Hepatocyte (in vitro differentiated cells): Measurements from ENCODE around the gene FNDC7. TPM values are rescaled to one million over a fixed set of nuclear protein-coding genes. Genes with fewer than 3 reads are reported as not detected.
"Not testable (repeated sequence)": the region's sequence is repeated elsewhere in the genome, so short reads cannot be mapped to it uniquely, and the experiment has no call there.

ENCODE experiments used
- DNase-seq: peaks from one replicate; pipeline ENCODE4 v3.0.0-alpha.2; 2016; ENCODE audit warnings: low spot score
- H2AFZ ChIP-seq: fragments of 200-600 bp; sonication (generic); 2 replicates; pipeline ENCODE4 v1.6.0; 2016; ENCODE audit warnings: antibody characterized with exemption, mild to moderate bottlenecking
- H3K27ac ChIP-seq: fragments of 200-600 bp; sonication (generic); 2 replicates; pipeline ENCODE4 v1.5.1; 2016; ENCODE audit warnings: mild to moderate bottlenecking
- H3K27me3 ChIP-seq: fragments of 200-600 bp; sonication (generic); 2 replicates; pipeline ENCODE4 v1.6.1; 2016
- H3K36me3 ChIP-seq: fragments of 200-600 bp; sonication (generic); replicated peaks from 2 replicates; pipeline ENCODE4 v1.5.1; 2016; ENCODE audit warnings: low read depth; ENCODE audit not compliant: insufficient read depth
- H3K4me1 ChIP-seq: fragments of 200-600 bp; sonication (generic); 2 replicates; pipeline ENCODE4 v1.5.1; 2016; ENCODE audit warnings: mild to moderate bottlenecking, moderate library complexity; ENCODE audit not compliant: insufficient read depth
- H3K4me2 ChIP-seq: fragments of 200-600 bp; sonication (generic); 2 replicates; pipeline ENCODE4 v1.6.0; 2016
- H3K4me3 ChIP-seq: fragments of 200-600 bp; sonication (generic); 2 replicates; pipeline ENCODE4 v1.5.1; 2016; ENCODE audit warnings: mild to moderate bottlenecking
- H3K79me2 ChIP-seq: fragments of 200-600 bp; sonication (generic); 2 replicates; pipeline ENCODE4 v1.6.0; 2017; ENCODE audit warnings: mild to moderate bottlenecking
- H3K9me2 ChIP-seq: fragments of 200-600 bp; sonication (generic); replicated peaks from 2 replicates; pipeline ENCODE4 v1.6.0; 2017; ENCODE audit warnings: mild to moderate bottlenecking; ENCODE audit not compliant: insufficient read depth
- H3K9me3 ChIP-seq: fragments of 200-600 bp; sonication (generic); 2 replicates; pipeline ENCODE4 v1.5.1; 2016; ENCODE audit warnings: low read depth, mild to moderate bottlenecking
- H4K20me1 ChIP-seq: fragments of 200-600 bp; sonication (generic); 2 replicates; pipeline ENCODE4 v1.6.0; 2016; ENCODE audit warnings: mild to moderate bottlenecking; ENCODE audit not compliant: insufficient read depth, poor library complexity, severe bottlenecking
- CTCF ChIP-seq: fragments of 200-600 bp; sonication (generic); IDR thresholded peaks from 2 replicates; pipeline ENCODE4 v1.5.1; 2016; ENCODE audit warnings: antibody characterized with exemption, mild to moderate bottlenecking; ENCODE audit not compliant: poor library complexity
- EZH2 ChIP-seq: fragments of 200-600 bp; sonication (generic); IDR thresholded peaks from 2 replicates; pipeline ENCODE4 v1.6.1; 2016; ENCODE audit warnings: antibody characterized with exemption, mild to moderate bottlenecking, borderline replicate concordance
- EZH2phosphoT487 ChIP-seq: fragments of 200-600 bp; sonication (generic); IDR thresholded peaks from one replicate; pipeline ENCODE4 v1.6.1; 2018; ENCODE audit warnings: antibody characterized with exemption, mild to moderate bottlenecking, low read depth, moderate library complexity; ENCODE audit not compliant: unreplicated experiment, severe bottlenecking
- WGBS: methylation state at CpG from one replicate; pipeline ENCODE4 v1.1.6; 2016; ENCODE audit warnings: low lambda C conversion rate; ENCODE audit errors: missing lambda C conversion rate; 5-methylcytosine and 5-hydroxymethylcytosine counted together
- polyA plus RNA-seq: library from polyadenylated mRNA; unstranded; fragments of >200 nt; fragmentation: Nextera tagmentation; extraction: Ambion mirVana; gene quantifications from 2 replicates; pipeline ENCODE4 v1.2.1, GENCODE V29; 2016
- total RNA-seq: library from RNA; depleted of rRNA; stranded (reverse); fragments of >200 nt; gene quantifications from 2 replicates; pipeline ENCODE4 v1.2.3, GENCODE V29; 2014

The FNDC7 gene
- total and polyA plus RNA-seq, 2 experiments from 2014 or later, result not detected

GRCh38 chr1:108695535-108695934 is 17.2 kb upstream of the FNDC7 start:
- H3K36me3 ChIP-seq, result peaks cover 4% of the 10 kb centered on the region
- no peak overlapping the region for H3K4me3 ChIP-seq
- peaks cover 58% of the 10 kb centered on the region for H3K79me2 ChIP-seq
- no peak for DNase-seq
- H3K27me3 ChIP-seq, result no peaks in the 10 kb centered on the region
- no peaks in the 10 kb centered on the region for H3K9me3 ChIP-seq
- no peak overlapping the region for H2AFZ ChIP-seq
- peaks cover 20% of the 10 kb centered on the region for H3K4me1 ChIP-seq
- no peaks in the 10 kb centered on the region for H3K9me2 ChIP-seq
- no peak for TF ChIP-seq CTCF
- H3K4me2 ChIP-seq, result peak overlapping the region; percentile 92
- H3K27ac ChIP-seq, result no peak overlapping the region
- 90% methylated on average over 5 of the region's 5 CpGs for WGBS
- H4K20me1 ChIP-seq, result peaks cover 33% of the 10 kb centered on the region

DNA sequence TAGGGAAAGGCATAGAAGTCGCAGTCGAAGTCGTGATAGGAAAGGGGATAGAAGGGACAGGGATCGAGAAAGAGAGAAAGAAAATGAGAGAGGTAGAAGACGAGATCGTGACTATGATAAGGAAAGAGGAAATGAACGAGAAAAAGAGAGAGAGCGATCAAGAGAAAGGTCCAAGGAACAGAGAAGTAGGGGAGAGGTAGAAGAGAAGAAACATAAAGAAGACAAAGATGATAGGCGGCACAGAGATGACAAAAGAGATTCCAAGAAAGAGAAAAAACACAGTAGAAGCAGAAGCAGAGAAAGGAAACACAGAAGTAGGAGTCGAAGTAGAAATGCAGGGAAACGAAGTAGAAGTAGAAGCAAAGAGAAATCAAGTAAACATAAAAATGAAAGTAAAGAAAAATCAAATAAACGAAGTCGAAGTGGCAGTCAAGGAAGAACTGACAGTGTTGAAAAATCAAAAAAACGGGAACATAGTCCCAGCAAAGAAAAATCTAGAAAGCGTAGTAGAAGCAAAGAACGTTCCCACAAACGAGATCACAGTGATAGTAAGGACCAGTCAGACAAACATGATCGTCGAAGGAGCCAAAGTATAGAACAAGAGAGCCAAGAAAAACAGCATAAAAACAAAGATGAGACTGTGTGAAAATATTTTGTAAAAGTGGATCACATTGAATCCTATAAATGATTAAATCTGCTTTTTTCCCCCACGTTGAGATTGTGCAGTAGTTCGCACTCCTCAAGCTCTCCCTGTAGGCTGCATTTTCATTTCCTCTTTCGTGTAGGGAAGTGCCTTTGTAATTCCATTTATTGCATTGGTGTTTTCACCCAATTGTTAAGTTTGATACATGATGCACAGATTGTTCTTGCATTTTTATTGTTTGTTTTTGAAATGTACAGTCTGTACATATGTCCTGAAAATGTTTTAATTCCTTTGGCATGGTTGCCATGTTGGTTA is 13.1 kb upstream of the FNDC7 start:
- no peak for DNase-seq
- Histone ChIP-seq H3K36me3 (peaks cover 4% of the 10 kb centered on the region), H3K27me3 (no peaks in the 10 kb centered on the region), H3K4me2 (no peak overlapping the region), H3K9me2 (no peaks in the 10 kb centered on the region), H3K79me2 (peaks cover 26% of the 10 kb centered on the region), H3K4me1 (peaks cover 7% of the 10 kb centered on the region), H3K4me3 (no peak overlapping the region), H3K27ac (no peak overlapping the region), H3K9me3 (no peaks in the 10 kb centered on the region), H2AFZ (no peak overlapping the region), H4K20me1 (peaks cover 14% of the 10 kb centered on the region)
- 96% methylated on average over 22 of the region's 22 CpGs for WGBS
- no peak for TF ChIP-seq EZH2phosphoT487
- no peak for TF ChIP-seq CTCF
- no peak for TF ChIP-seq EZH2

- 89% methylated on average over 5 of the region's 5 CpGs for WGBS
These were observed 11.4 kb upstream of the FNDC7 start for GRCh38 chr1:108701176-108701849.

GRCh38 chr1:108702109-108702508 is 10.6 kb upstream of the FNDC7 start:
- 95% methylated on average over 6 of the region's 6 CpGs for WGBS
- H3K36me3 ChIP-seq, H4K20me1 ChIP-seq: not testable (repeated sequence)

More at GRCh38 chr1:108701176-108701849, 11.4 kb upstream of the FNDC7 start:
- H2AFZ ChIP-seq, result no peak overlapping the region
- no peak overlapping the region for H3K4me2 ChIP-seq
- peaks cover 4% of the 10 kb centered on the region for H3K36me3 ChIP-seq
- no peak for DNase-seq
- no peak overlapping the region for H3K4me3 ChIP-seq
- no peak overlapping the region for H3K27ac ChIP-seq
- H3K4me1 ChIP-seq, result no peaks in the 10 kb centered on the region
- no peak for TF ChIP-seq EZH2phosphoT487
- TF ChIP-seq CTCF, result no peak
- TF ChIP-seq EZH2, result no peak
- H3K9me2 ChIP-seq, result no peaks in the 10 kb centered on the region
- peaks cover 9% of the 10 kb centered on the region for H3K79me2 ChIP-seq
- H3K27me3 ChIP-seq, result no peaks in the 10 kb centered on the region
- H3K9me3 ChIP-seq, result no peaks in the 10 kb centered on the region
- peaks cover 3% of the 10 kb centered on the region for H4K20me1 ChIP-seq

More at GRCh38 chr1:108702109-108702508, 10.6 kb upstream of the FNDC7 start:
- H3K4me3 ChIP-seq, DNase-seq, H3K27me3 ChIP-seq, H2AFZ ChIP-seq, H3K9me3 ChIP-seq, H3K79me2 ChIP-seq, H3K4me2 ChIP-seq, H3K4me1 ChIP-seq, H3K9me2 ChIP-seq, H3K27ac ChIP-seq: not testable (repeated sequence)
